ENCODE measurements around the gene PDZD4.

The PDZD4 gene, protein sequence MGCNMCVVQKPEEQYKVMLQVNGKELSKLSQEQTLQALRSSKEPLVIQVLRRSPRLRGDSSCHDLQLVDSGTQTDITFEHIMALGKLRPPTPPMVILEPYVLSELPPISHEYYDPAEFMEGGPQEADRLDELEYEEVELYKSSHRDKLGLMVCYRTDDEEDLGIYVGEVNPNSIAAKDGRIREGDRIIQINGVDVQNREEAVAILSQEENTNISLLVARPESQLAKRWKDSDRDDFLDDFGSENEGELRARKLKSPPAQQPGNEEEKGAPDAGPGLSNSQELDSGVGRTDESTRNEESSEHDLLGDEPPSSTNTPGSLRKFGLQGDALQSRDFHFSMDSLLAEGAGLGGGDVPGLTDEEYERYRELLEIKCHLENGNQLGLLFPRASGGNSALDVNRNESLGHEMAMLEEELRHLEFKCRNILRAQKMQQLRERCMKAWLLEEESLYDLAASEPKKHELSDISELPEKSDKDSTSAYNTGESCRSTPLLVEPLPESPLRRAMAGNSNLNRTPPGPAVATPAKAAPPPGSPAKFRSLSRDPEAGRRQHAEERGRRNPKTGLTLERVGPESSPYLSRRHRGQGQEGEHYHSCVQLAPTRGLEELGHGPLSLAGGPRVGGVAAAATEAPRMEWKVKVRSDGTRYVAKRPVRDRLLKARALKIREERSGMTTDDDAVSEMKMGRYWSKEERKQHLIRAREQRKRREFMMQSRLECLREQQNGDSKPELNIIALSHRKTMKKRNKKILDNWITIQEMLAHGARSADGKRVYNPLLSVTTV

DNA sequence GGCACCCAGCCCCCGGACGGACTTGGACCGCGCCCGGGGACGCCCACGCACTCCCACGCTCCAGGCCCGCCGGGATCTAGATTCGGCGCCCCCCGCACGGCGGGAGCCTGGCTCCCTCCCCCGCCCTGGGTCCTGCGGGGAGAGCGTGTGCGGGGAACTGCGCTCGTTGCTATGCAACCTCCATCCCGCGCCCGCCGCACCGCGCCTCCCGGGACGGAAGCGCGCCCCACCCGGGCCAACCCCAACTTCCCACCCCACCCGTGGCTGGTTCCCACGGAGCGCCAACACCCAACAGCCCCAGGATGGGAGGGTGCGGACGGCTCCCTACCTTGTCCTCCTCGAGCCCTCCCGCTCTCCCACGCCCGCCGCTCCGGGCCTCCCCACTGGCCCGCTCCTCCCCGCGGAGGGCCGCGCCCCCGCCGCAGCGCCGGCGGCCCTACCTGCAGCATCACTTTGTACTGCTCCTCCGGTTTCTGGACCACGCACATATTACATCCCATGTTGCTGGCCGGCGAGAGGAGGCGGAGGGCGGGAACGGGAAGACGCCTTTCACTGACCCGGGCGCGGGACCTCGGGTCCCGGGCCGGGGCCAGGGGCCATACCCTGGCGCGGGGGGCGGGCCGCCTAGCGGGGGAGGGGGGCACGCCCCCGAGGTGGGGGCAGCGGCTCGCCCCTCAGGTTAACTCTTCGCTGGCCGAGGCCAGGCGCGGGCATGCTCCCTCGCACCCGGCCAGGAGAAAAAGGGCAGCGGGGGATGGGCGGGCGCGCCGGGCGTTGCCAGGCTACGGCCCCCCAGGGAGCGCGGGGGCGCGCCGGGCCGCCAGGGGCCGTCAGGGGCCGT is at the start of gene PDZD4:
PDZD4 (minus strand) TSS at position 746 of the 841 bp plus-strand sequence; CDS start at position 500, 246 bp downstream.
- Histone ChIP-seq H3K4me1 (ENCODE audit: low read depth, poor library complexity, severe bottlenecking) (no peaks in the 10 kb centered on the region), H4K20me1 (ENCODE audit: insufficient read depth) (no peaks in the 10 kb centered on the region), H3K9ac (no peak within 1 kb of the TSS), H3K36me3 (ENCODE audit: insufficient read depth) (no peaks in the 10 kb centered on the region), H3K79me2 (ENCODE audit: insufficient read depth, low read depth) (no peaks in the 10 kb centered on the region), H3K27ac (no peak within 1 kb of the TSS), H2AFZ (ENCODE audit: low read depth) (no peak within 1 kb of the TSS), H3K27me3 (ENCODE audit: insufficient read depth, low read depth) (peaks cover 20% of the 10 kb centered on the region; the same call in 1 of the 2 replicates), H3K4me2 (no peak within 1 kb of the TSS), H3K4me3 (IDR thresholded peaks at IDR 0.05; ENCODE audit: insufficient read depth, low read depth, low read length) (no peak within 1 kb of the TSS)
- TF ChIP-seq, protein P1, sequence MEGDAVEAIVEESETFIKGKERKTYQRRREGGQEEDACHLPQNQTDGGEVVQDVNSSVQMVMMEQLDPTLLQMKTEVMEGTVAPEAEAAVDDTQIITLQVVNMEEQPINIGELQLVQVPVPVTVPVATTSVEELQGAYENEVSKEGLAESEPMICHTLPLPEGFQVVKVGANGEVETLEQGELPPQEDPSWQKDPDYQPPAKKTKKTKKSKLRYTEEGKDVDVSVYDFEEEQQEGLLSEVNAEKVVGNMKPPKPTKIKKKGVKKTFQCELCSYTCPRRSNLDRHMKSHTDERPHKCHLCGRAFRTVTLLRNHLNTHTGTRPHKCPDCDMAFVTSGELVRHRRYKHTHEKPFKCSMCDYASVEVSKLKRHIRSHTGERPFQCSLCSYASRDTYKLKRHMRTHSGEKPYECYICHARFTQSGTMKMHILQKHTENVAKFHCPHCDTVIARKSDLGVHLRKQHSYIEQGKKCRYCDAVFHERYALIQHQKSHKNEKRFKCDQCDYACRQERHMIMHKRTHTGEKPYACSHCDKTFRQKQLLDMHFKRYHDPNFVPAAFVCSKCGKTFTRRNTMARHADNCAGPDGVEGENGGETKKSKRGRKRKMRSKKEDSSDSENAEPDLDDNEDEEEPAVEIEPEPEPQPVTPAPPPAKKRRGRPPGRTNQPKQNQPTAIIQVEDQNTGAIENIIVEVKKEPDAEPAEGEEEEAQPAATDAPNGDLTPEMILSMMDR (conservative IDR thresholded peaks at IDR 0.05; ENCODE audit: low read depth, low read length): no peak

DNA sequence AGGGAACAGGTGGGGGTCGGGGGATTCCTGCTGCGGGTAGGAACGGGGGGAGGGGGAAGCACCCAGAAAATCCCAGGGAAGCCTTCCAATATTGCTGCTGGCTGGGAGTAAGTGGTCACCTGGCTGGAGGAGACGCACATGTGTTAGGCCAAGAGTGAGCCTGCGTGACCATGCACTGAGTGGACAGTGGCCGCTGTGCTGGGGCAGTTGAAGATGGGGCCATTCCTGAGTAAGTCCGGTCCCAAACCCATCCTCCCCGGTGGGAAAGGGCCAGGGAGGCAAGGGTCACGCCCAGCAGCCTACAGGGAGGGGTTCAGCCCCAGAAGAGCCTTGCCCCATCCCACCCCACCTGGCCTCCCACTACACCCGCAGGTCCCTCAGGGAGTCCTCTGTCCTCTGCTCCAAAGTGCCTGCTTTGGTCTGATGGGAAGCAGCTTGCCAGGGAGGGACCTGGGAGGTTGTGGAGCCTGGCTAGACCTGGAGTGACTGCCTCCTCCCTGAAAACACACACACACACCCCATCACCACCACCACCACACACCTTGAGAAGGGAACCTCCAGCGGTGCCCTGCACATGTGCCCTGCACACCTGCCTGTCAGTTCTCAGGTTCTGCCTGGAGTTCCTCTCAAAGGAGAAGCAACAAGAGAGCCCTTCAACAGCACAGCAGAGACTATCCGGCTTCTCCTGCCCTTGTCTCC is 49.5 kb upstream of the PDZD4 start:
- H3K79me2 ChIP-seq (ENCODE audit: insufficient read depth, low read depth): no peaks in the 10 kb centered on the region
- no peak overlapping the region for H3K27ac ChIP-seq
- no peak overlapping the region for H2AFZ ChIP-seq (ENCODE audit: low read depth)
- H3K9ac ChIP-seq: no peak overlapping the region
- no peaks in the 10 kb centered on the region for H4K20me1 ChIP-seq (ENCODE audit: insufficient read depth)
- peaks cover 34% of the 10 kb centered on the region; the same call in 1 of the 2 replicates for H3K27me3 ChIP-seq (ENCODE audit: insufficient read depth, low read depth)
- H3K4me1 ChIP-seq (ENCODE audit: low read depth, poor library complexity, severe bottlenecking): no peaks in the 10 kb centered on the region
- H3K36me3 ChIP-seq (ENCODE audit: insufficient read depth): no peaks in the 10 kb centered on the region
- no peak overlapping the region for H3K4me2 ChIP-seq
- H3K4me3 ChIP-seq (IDR thresholded peaks at IDR 0.05; ENCODE audit: insufficient read depth, low read depth, low read length): no peak overlapping the region
- TF ChIP-seq, protein P1 (conservative IDR thresholded peaks at IDR 0.05; ENCODE audit: low read depth, low read length): no peak

DNA sequence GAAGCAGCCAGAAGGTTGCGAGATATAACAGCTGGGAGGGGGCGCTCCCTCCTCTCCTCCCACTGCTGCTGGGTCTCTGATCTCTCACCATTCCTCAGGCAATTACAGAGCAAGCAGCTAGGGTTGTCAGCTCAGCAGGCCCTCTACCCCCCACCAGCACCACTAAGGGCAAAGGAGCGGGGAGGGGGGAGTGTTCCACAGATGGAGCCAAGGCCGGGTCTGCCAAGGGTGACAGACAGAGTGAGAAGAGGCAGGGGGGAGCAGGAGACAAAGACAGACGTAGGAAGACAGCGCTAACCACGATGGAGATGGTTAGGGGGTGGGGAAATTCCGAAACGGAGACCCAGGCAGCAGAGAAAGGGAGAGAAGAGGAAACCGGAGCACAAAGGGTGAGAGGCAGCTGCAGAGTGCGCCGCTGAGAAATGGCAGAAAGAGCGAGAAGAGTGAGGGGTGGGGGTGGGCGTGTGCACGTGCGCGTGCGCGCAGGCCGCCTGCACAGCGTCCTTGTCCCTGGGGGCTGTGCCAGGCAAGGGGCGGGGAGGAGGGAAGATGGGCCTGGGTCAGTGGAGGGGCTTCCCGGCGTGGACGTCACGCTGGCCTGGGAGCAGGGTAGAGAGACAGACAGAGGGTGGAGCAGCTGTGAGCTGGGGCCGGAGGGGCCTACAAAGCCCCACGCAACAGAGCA is 48.8 kb upstream of the PDZD4 start:
- Histone ChIP-seq H3K9ac (no peak overlapping the region), H3K79me2 (ENCODE audit: insufficient read depth, low read depth) (no peaks in the 10 kb centered on the region), H3K4me2 (no peak overlapping the region), H3K4me1 (ENCODE audit: low read depth, poor library complexity, severe bottlenecking) (no peaks in the 10 kb centered on the region), H3K4me3 (IDR thresholded peaks at IDR 0.05; ENCODE audit: insufficient read depth, low read depth, low read length) (no peak overlapping the region), H2AFZ (ENCODE audit: low read depth) (no peak overlapping the region), H3K27ac (no peak overlapping the region), H3K27me3 (ENCODE audit: insufficient read depth, low read depth) (peaks cover 38% of the 10 kb centered on the region; the same call in 1 of the 2 replicates), H3K36me3 (ENCODE audit: insufficient read depth) (no peaks in the 10 kb centered on the region), H4K20me1 (ENCODE audit: insufficient read depth) (no peaks in the 10 kb centered on the region)
- TF ChIP-seq, protein P1 (conservative IDR thresholded peaks at IDR 0.05; ENCODE audit: low read depth, low read length): no peak

All from KMS-11 (cell line).